Gastrocnemius medialis (tissue), 4 donors: ENCODE results near the gene PRKG1.

Source experiments
- POLR2A ChIP-seq, 2 donors: fragments of 450-650 bp; IDR thresholded peaks; one replicate each; pipeline ENCODE4 v1.6.1; 2017; ENCODE audit warnings: antibody characterized with exemption in 2 of 2, mild to moderate bottlenecking in 2 of 2, moderate library complexity in 2 of 2
- TF ChIP-seq, protein P1 (sequence below), 5 experiments: fragments of 450-650 bp in 3 of 5; fragments of 200-600 bp in 2 of 5; sonication (generic) in 2 of 5; IDR thresholded peaks in 4 of 5; conservative IDR thresholded peaks in 1 of 5; 1 replicate in 4 of 5; 2 replicates in 1 of 5; pipeline ENCODE4 v1.5.1; 2016 to 2019; ENCODE audit warnings: antibody characterized with exemption in 5 of 5, mild to moderate bottlenecking in 3 of 5, moderate library complexity in 3 of 5

GRCh38 chr10:51951601-51952000 lies 877.3 kb downstream of the PRKG1 start:
- TF ChIP-seq, protein P1, sequence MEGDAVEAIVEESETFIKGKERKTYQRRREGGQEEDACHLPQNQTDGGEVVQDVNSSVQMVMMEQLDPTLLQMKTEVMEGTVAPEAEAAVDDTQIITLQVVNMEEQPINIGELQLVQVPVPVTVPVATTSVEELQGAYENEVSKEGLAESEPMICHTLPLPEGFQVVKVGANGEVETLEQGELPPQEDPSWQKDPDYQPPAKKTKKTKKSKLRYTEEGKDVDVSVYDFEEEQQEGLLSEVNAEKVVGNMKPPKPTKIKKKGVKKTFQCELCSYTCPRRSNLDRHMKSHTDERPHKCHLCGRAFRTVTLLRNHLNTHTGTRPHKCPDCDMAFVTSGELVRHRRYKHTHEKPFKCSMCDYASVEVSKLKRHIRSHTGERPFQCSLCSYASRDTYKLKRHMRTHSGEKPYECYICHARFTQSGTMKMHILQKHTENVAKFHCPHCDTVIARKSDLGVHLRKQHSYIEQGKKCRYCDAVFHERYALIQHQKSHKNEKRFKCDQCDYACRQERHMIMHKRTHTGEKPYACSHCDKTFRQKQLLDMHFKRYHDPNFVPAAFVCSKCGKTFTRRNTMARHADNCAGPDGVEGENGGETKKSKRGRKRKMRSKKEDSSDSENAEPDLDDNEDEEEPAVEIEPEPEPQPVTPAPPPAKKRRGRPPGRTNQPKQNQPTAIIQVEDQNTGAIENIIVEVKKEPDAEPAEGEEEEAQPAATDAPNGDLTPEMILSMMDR (IDR thresholded peaks at IDR 0.05 in 4 of 5, conservative IDR thresholded peaks at IDR 0.05 in 1 of 5), result no peak
- TF ChIP-seq POLR2A (IDR thresholded peaks at IDR 0.05), result no peak
